IMR-90 (cell line): ENCODE measurements around the gene METTL1. TPM values are rescaled to one million over a fixed set of nuclear protein-coding genes. Genes with fewer than 3 reads are reported as not detected.

Experiments used
- ATAC-seq: fragments of 200-7000 bp; cut with Tn5 transposase; 2 replicates; pipeline ENCODE4 v1.9.1; 2020; ENCODE audit warnings: low read depth, mild to moderate bottlenecking, moderate library complexity
- BruUV-seq: library from RNA; stranded (reverse); fragments of 400-500 nt; replicated peaks from 2 replicates; lab custom pipeline; 2021; lab: Mats Ljungman, UMichigan
- CTCF ChIA-PET: fragments of 300-600 bp; formaldehyde crosslinking; extraction: SDS; loops from one replicate; lab custom pipeline; 2021; ENCODE audit warnings: antibody characterized with exemption; lab: Yijun Ruan, JAX
- POLR2A ChIA-PET: fragments of 300-600 bp; sonication (Branson Sonifier 250); formaldehyde crosslinking; loops from one replicate; lab custom pipeline; 2022; ENCODE audit warnings: antibody characterized with exemption; ENCODE audit not compliant: unreplicated experiment; lab: Charles Lee
- DNase-seq: peaks from one replicate; pipeline ENCODE4 v3.0.0; 2013
- H2AFZ ChIP-seq: replicated peaks from 2 replicates; pipeline ENCODE3; 2013; ENCODE audit warnings: low read length, mild to moderate bottlenecking; ENCODE audit not compliant: poor library complexity
- H2AK5ac ChIP-seq: 2 replicates; pipeline ENCODE4 v1.6.1; 2013; ENCODE audit warnings: low read depth, low read length, inconsistent platforms
- H2AK9ac ChIP-seq: replicated peaks from 2 replicates; pipeline ENCODE3; 2013; ENCODE audit warnings: mild to moderate bottlenecking, low read depth, low read length, moderate library complexity; ENCODE audit not compliant: poor library complexity
- H2BK120ac ChIP-seq: 2 replicates; pipeline ENCODE4 v1.6.1; 2013; ENCODE audit warnings: low read depth, low read length, inconsistent platforms
- H2BK15ac ChIP-seq: 3 replicates; pipeline ENCODE4 v1.6.1; 2013; ENCODE audit warnings: low read depth, low read length, inconsistent platforms
- H2BK20ac ChIP-seq: 2 replicates; pipeline ENCODE4 v1.6.1; 2013; ENCODE audit warnings: low read depth, mild to moderate bottlenecking, inconsistent platforms, low read length, moderate library complexity
- H2BK5ac ChIP-seq: 2 replicates; pipeline ENCODE4 v1.6.1; 2013; ENCODE audit warnings: mild to moderate bottlenecking, low read depth, low read length, inconsistent platforms; ENCODE audit not compliant: poor library complexity, severe bottlenecking
- H3K14ac ChIP-seq: replicated peaks from 2 replicates; pipeline ENCODE4 v1.6.1; 2013; ENCODE audit warnings: low read depth, low read length, inconsistent platforms
- H3K18ac ChIP-seq: 2 replicates; pipeline ENCODE4 v1.6.1; 2013; ENCODE audit warnings: low read depth, low read length, control low read depth
- H3K23ac ChIP-seq: 2 replicates; pipeline ENCODE4 v1.6.1; 2013; ENCODE audit warnings: low read depth, low read length, inconsistent platforms
- H3K27ac ChIP-seq: 2 replicates; pipeline ENCODE4 v1.5.1; 2013; ENCODE audit warnings: mild to moderate bottlenecking, control low read depth, low read length; ENCODE audit not compliant: insufficient read depth
- H3K27me3 ChIP-seq: 2 replicates; pipeline ENCODE4 v1.6.1; 2013; ENCODE audit warnings: low read length; ENCODE audit not compliant: control insufficient read depth, insufficient read depth
- H3K36me3 ChIP-seq: 2 replicates; pipeline ENCODE4 v1.6.1; 2013; ENCODE audit warnings: low read length, mixed read lengths; ENCODE audit not compliant: control insufficient read depth, insufficient read depth
- H3K4ac ChIP-seq: 2 replicates; pipeline ENCODE4 v1.6.1; 2013; ENCODE audit warnings: low read depth, low read length, inconsistent platforms
- H3K4me1 ChIP-seq: 2 replicates; pipeline ENCODE4 v1.6.1; 2013; ENCODE audit warnings: low read length, mixed read lengths; ENCODE audit not compliant: control insufficient read depth, insufficient read depth
- H3K4me2 ChIP-seq: 2 replicates; pipeline ENCODE4 v1.6.1; 2013; ENCODE audit warnings: low read depth, mild to moderate bottlenecking, control low read depth, low read length, moderate library complexity
- H3K4me3 ChIP-seq: 2 replicates; pipeline ENCODE4 v1.5.1; 2013; ENCODE audit warnings: low read depth, mild to moderate bottlenecking, control low read depth, low read length, moderate library complexity; ENCODE audit not compliant: insufficient read depth
- H3K56ac ChIP-seq: 2 replicates; pipeline ENCODE4 v1.6.1; 2013; ENCODE audit warnings: low read length, inconsistent platforms; ENCODE audit not compliant: insufficient read depth; ENCODE audit errors: extremely low read depth
- H3K79me1 ChIP-seq, 2 experiments: 2 replicates each; pipeline ENCODE4 v1.6.1; 2013; ENCODE audit warnings: low read length in 2 of 2, inconsistent platforms in 1 of 2, low read depth in 1 of 2
- H3K9ac ChIP-seq: 2 replicates; pipeline ENCODE4 v1.6.1; 2013; ENCODE audit warnings: low read depth, low read length, control low read depth
- H3K9me1 ChIP-seq: 2 replicates; pipeline ENCODE4 v1.6.1; 2013; ENCODE audit warnings: low read length, inconsistent platforms; ENCODE audit not compliant: insufficient read depth
- H3K9me3 ChIP-seq: 2 replicates; pipeline ENCODE4 v1.6.1; 2013; ENCODE audit warnings: low read length; ENCODE audit not compliant: control insufficient read depth, insufficient read depth
- H4K20me1 ChIP-seq: 2 replicates; pipeline ENCODE4 v1.6.1; 2013; ENCODE audit warnings: low read length, inconsistent platforms; ENCODE audit not compliant: insufficient read depth
- H4K5ac ChIP-seq: 2 replicates; pipeline ENCODE4 v1.6.1; 2013; ENCODE audit warnings: mild to moderate bottlenecking, low read depth, low read length, control low read depth
- H4K8ac ChIP-seq, 2 experiments: 2 replicates each; pipeline ENCODE4 v1.6.1; 2013; ENCODE audit warnings: low read depth in 2 of 2, low read length in 2 of 2, control low read depth in 1 of 2, inconsistent platforms in 1 of 2
- H4K91ac ChIP-seq: 2 replicates; pipeline ENCODE4 v1.6.1; 2013; ENCODE audit warnings: low read depth, low read length, inconsistent platforms; ENCODE audit not compliant: insufficient read depth
- CEBPB ChIP-seq: IDR thresholded peaks from 2 replicates; pipeline ENCODE4 v1.6.1; 2012; ENCODE audit warnings: low read depth, low read length, improper control_type of control experiment
- CHD1 ChIP-seq: IDR thresholded peaks from 2 replicates; pipeline ENCODE4 v1.6.1; 2012; ENCODE audit warnings: low read depth, low read length, improper control_type of control experiment
- FOS ChIP-seq: fragments of 150-350 bp; IDR thresholded peaks from 2 replicates; pipeline ENCODE4 v1.6.1; 2016; ENCODE audit warnings: low read depth, low read length
- MAZ ChIP-seq: IDR thresholded peaks from 2 replicates; pipeline ENCODE4 v1.6.1; 2012; ENCODE audit warnings: low read depth, mild to moderate bottlenecking, low read length, improper control_type of control experiment, moderate library complexity, borderline replicate concordance
- POLR2A ChIP-seq: IDR thresholded peaks from 2 replicates; pipeline ENCODE4 v1.6.1; 2012; ENCODE audit warnings: mild to moderate bottlenecking, low read depth, low read length
- RFX5 ChIP-seq: IDR thresholded peaks from 2 replicates; pipeline ENCODE4 v1.8.0; 2012; ENCODE audit warnings: low read depth, mild to moderate bottlenecking, low read length, moderate library complexity
- SMC3 ChIP-seq: fragments of 150-350 bp; IDR thresholded peaks from 2 replicates; pipeline ENCODE4 v1.6.1; 2016; ENCODE audit warnings: low read depth, mild to moderate bottlenecking, antibody characterized with exemption, low read length, moderate library complexity
- WGBS, 2 experiments: methylation state at CpG; one replicate each; pipeline versions ENCODE4 v1.1.5 to v1.1.7; 2013; ENCODE audit warnings: missing lambda C conversion rate in 2 of 2; ENCODE audit not compliant: insufficient read length in 1 of 2; ENCODE audit errors: extremely low coverage in 2 of 2; 5-methylcytosine and 5-hydroxymethylcytosine counted together
- dilution Hi-C: fragments of 300-500 bp; cut with HindIII; formaldehyde crosslinking; loops from one replicate; pipeline ENCODE4 v1.14.3; 2018; ENCODE audit warnings: low sequenced_read_pairs; ENCODE audit not compliant: unreplicated experiment
- in situ Hi-C: fragments of 300-500 bp; cut with MboI; formaldehyde crosslinking; loops from 3 replicates; pipeline ENCODE4 v1.14.3; 2019; ENCODE audit warnings: low sequenced_read_pairs, inconsistent platforms, mixed read lengths
- intact Hi-C: fragments of 100-400 bp; cut with micrococcal nuclease; formaldehyde crosslinking; loops from 2 replicates; pipeline ENCODE4 v1.10.0; 2022
- polyA plus RNA-seq, 3 experiments: library from polyadenylated mRNA; depleted of rRNA; stranded (reverse); fragments of >200 nt; gene quantifications; 2 replicates each; pipeline ENCODE4 v1.2.3, GENCODE V29; 2012; ENCODE audit warnings: low replicate concordance in 1 of 3
- total RNA-seq: library from RNA; depleted of rRNA; stranded (reverse); fragments of >200 nt; gene quantifications from 2 replicates; pipeline ENCODE4 v1.2.3, GENCODE V29; 2012
- TF ChIP-seq, protein P1 (sequence below): conservative IDR thresholded peaks from 2 replicates; pipeline ENCODE4 v1.5.1; 2012; ENCODE audit warnings: mild to moderate bottlenecking, low read depth, low read length, improper control_type of control experiment

Gene METTL1
- total and polyA plus RNA-seq, 2 of the 4 experiments (the other 2 are of a cell fraction): 12.4 to 27.5 TPM

- H4K8ac ChIP-seq: peak within 1 kb of the TSS; percentile 74 to 100
- ATAC-seq: peak; percentile 95
- peak within 1 kb of the TSS; percentile 96 for H4K91ac ChIP-seq
- H3K4me3 ChIP-seq: peak within 1 kb of the TSS; percentile 69
- H4K5ac ChIP-seq: peak within 1 kb of the TSS; percentile 91
- peak within 1 kb of the TSS; percentile 98 for H3K23ac ChIP-seq
- ChIA-PET CTCF (interaction anchor here (1.9 kb wide), 1 partner anchor 9 kb away, joined by 6 read pairs; no protein-coding TSS in a partner anchor), POLR2A (interaction anchor here (1.0 to 1.1 kb wide), 2 partner anchors 19 to 27 kb away, joined by 4 to 5 read pairs; partner anchors contain the start of genes EEF1AKMT3 and METTL1)
- in situ Hi-C loops: no loop called here
- H3K14ac ChIP-seq: peak within 1 kb of the TSS; percentile 100
- peak; percentile 99 for DNase-seq
- no peaks in the 10 kb centered on the region for H3K9me3 ChIP-seq
- peaks cover 3% of the 10 kb centered on the region for H3K4me1 ChIP-seq
- H3K4ac ChIP-seq: peak within 1 kb of the TSS; percentile 100
- H3K79me1 ChIP-seq: peaks cover 13 to 36% of the 10 kb centered on the region in 2 experiments; a peak in 3 of 4 replicates
- peak within 1 kb of the TSS; percentile 28; the same call in 1 of the 2 replicates for H2BK20ac ChIP-seq
- intact Hi-C loops: no loop called here
- H2BK5ac ChIP-seq: peak within 1 kb of the TSS; percentile 92
- H3K36me3 ChIP-seq: peaks cover 14% of the 10 kb centered on the region
- WGBS, 2 experiments: 0% methylated on average over 12 of the region's 29 CpGs; no CpG with 5 or more reads in 1 of the 2 experiments
- peak within 1 kb of the TSS; percentile 94 for H3K4me2 ChIP-seq
- H4K20me1 ChIP-seq: no peaks in the 10 kb centered on the region
- no TSS peak for BruUV-seq
- peak within 1 kb of the TSS; percentile 83 for H2BK120ac ChIP-seq
- H3K56ac ChIP-seq: peak within 1 kb of the TSS; percentile 97
- TF ChIP-seq, protein P1, sequence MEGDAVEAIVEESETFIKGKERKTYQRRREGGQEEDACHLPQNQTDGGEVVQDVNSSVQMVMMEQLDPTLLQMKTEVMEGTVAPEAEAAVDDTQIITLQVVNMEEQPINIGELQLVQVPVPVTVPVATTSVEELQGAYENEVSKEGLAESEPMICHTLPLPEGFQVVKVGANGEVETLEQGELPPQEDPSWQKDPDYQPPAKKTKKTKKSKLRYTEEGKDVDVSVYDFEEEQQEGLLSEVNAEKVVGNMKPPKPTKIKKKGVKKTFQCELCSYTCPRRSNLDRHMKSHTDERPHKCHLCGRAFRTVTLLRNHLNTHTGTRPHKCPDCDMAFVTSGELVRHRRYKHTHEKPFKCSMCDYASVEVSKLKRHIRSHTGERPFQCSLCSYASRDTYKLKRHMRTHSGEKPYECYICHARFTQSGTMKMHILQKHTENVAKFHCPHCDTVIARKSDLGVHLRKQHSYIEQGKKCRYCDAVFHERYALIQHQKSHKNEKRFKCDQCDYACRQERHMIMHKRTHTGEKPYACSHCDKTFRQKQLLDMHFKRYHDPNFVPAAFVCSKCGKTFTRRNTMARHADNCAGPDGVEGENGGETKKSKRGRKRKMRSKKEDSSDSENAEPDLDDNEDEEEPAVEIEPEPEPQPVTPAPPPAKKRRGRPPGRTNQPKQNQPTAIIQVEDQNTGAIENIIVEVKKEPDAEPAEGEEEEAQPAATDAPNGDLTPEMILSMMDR: no peak
- peak; percentile 81; the same call in 1 of the 2 replicates for TF ChIP-seq POLR2A
- TF ChIP-seq RFX5: peak; percentile 44; the same call in 1 of the 2 replicates
- no peak for TF ChIP-seq SMC3
- peak; percentile 86 for TF ChIP-seq CEBPB
- peak; percentile 81; the same call in 1 of the 2 replicates for TF ChIP-seq CHD1
- peak; percentile 43; the same call in 1 of the 2 replicates for TF ChIP-seq MAZ
- TF ChIP-seq FOS: no peak
- peaks cover 6% of the 10 kb centered on the region for H3K9me1 ChIP-seq
- peak within 1 kb of the TSS; percentile 9; the same call in 1 of the 3 replicates for H2BK15ac ChIP-seq
- H3K27ac ChIP-seq: peak within 1 kb of the TSS; percentile 93
- peak within 1 kb of the TSS; percentile 99 for H2AK9ac ChIP-seq
- peak within 1 kb of the TSS; percentile 96 for H2AFZ ChIP-seq
- H2AK5ac ChIP-seq: peak within 1 kb of the TSS; percentile 98
- peak within 1 kb of the TSS; percentile 89 for H3K18ac ChIP-seq
- peaks cover 22% of the 10 kb centered on the region for H3K27me3 ChIP-seq
- peak within 1 kb of the TSS; percentile 90 for H3K9ac ChIP-seq
- dilution Hi-C loops: no loop called here
Measured at GRCh38 chr12:57744777-57745484, 27.0 kb downstream of the METTL1 start, which contains the start of gene TSPAN31. Gene TSPAN31, plus strand, starts transcription at chr12:57745039. Its CDS starts 116 bp downstream, at chr12:57745155.
